Spinal cord (tissue), 10 donors: ENCODE data around the gene PAK6. TPM values are rescaled to one million over a fixed set of nuclear protein-coding genes. Genes with fewer than 3 reads are reported as not detected.

Source experiments
- DNase-seq, 6 donors: peaks; one replicate each; pipeline versions ENCODE4 v3.0.0 to v3.0.0-alpha.2; 2013 to 2015; ENCODE audit warnings: low spot score in 6 of 6, low read depth in 4 of 6
- H3K27ac ChIP-seq: one replicate; pipeline ENCODE4 v1.5.1; 2013; ENCODE audit warnings: low read depth, low read length, control low read depth
- H3K27me3 ChIP-seq: one replicate; pipeline ENCODE4 v1.6.1; 2013; ENCODE audit warnings: low read length; ENCODE audit not compliant: control insufficient read depth, insufficient read depth
- H3K36me3 ChIP-seq: one replicate; pipeline ENCODE4 v1.6.1; 2013; ENCODE audit warnings: low read length; ENCODE audit not compliant: control insufficient read depth, insufficient read depth
- H3K4me1 ChIP-seq: one replicate; pipeline ENCODE4 v1.6.1; 2013; ENCODE audit warnings: low read length; ENCODE audit not compliant: control insufficient read depth, insufficient read depth
- H3K4me3 ChIP-seq: one replicate; pipeline ENCODE4 v1.5.1; 2013; ENCODE audit warnings: low read depth, low read length, control low read depth
- H3K9me3 ChIP-seq: one replicate; pipeline ENCODE4 v1.6.1; 2013; ENCODE audit warnings: low read length; ENCODE audit not compliant: control insufficient read depth, insufficient read depth
- WGBS: methylation state at CpG from one replicate; pipeline ENCODE4 v1.1.5; 2013; ENCODE audit warnings: missing lambda C conversion rate; ENCODE audit not compliant: insufficient coverage; 5-methylcytosine and 5-hydroxymethylcytosine counted together
- polyA plus RNA-seq, 2 donors: library from polyadenylated mRNA; unstranded; fragments of 120-200 nt; gene quantifications; one replicate each; pipeline ENCODE4 v1.2.1, GENCODE V29; 2013; ENCODE audit not compliant: insufficient read length in 2 of 2
- total RNA-seq, 2 donors: library from RNA; depleted of rRNA in 1 of 2; stranded (reverse); fragments of 120-200 nt in 1 of 2; fragments of >200 nt in 1 of 2; gene quantifications; one replicate each; pipeline versions ENCODE4 v1.2.3 to v1.2.4, GENCODE V29; 2013 to 2014
- donor health status: healthy.

The PAK6 gene
- total and polyA plus RNA-seq, 4 donors, result 4.4 to 25.7 (median 15.3) TPM

- H3K4me3 ChIP-seq, result no peak overlapping the region
- no peak for DNase-seq
- no peak overlapping the region for H3K27ac ChIP-seq
- whole genome bisulfite sequencing, result 65% methylated on average over 7 of the region's 10 CpGs
- H3K4me1 ChIP-seq, result peaks cover 9% of the 10 kb centered on the region
- H3K27me3 ChIP-seq, result no peaks in the 10 kb centered on the region
- H3K36me3 ChIP-seq, result peaks cover 41% of the 10 kb centered on the region
- no peaks in the 10 kb centered on the region for H3K9me3 ChIP-seq
These were observed 26.5 kb downstream of the PAK6 start for GRCh38 chr15:40265355-40265754.

- no peaks in the 10 kb centered on the region for H3K9me3 ChIP-seq
- 91% methylated on average over 20 of the region's 20 CpGs for WGBS
- peaks cover 41% of the 10 kb centered on the region for H3K36me3 ChIP-seq
- DNase-seq, result no peak
- no peaks in the 10 kb centered on the region for H3K27me3 ChIP-seq
- H3K4me3 ChIP-seq, result no peak overlapping the region
- H3K4me1 ChIP-seq, result peaks cover 9% of the 10 kb centered on the region
- H3K27ac ChIP-seq, result no peak overlapping the region
These were observed 27.0 kb downstream of the PAK6 start for GRCh38 chr15:40265875-40266274.

- no peaks in the 10 kb centered on the region for H3K9me3 ChIP-seq
- DNase-seq, result no peak
- no peak overlapping the region for H3K27ac ChIP-seq
- H3K36me3 ChIP-seq, result peaks cover 50% of the 10 kb centered on the region
- peaks cover 9% of the 10 kb centered on the region for H3K4me1 ChIP-seq
- 39% methylated on average over 5 of the region's 7 CpGs for WGBS
- no peak overlapping the region for H3K4me3 ChIP-seq
- H3K27me3 ChIP-seq, result no peaks in the 10 kb centered on the region
These were observed 28.0 kb downstream of the PAK6 start for GRCh38 chr15:40266828-40267304.

- WGBS, result 53% methylated on average over 3 of the region's 4 CpGs
These were observed 28.8 kb downstream of the PAK6 start for GRCh38 chr15:40267670-40268069.

GRCh38 chr15:40269604-40270003 is 30.7 kb downstream of the PAK6 start:
- H3K4me3 ChIP-seq, result no peak overlapping the region
- H3K27me3 ChIP-seq, result no peaks in the 10 kb centered on the region
- H3K36me3 ChIP-seq, result peaks cover 75% of the 10 kb centered on the region
- no peak overlapping the region for H3K27ac ChIP-seq
- peaks cover 6% of the 10 kb centered on the region for H3K4me1 ChIP-seq
- 83% methylated on average over 4 of the region's 4 CpGs for WGBS
- no peaks in the 10 kb centered on the region for H3K9me3 ChIP-seq
- no peak for DNase-seq

More at GRCh38 chr15:40267670-40268069, 28.8 kb downstream of the PAK6 start:
- peaks cover 58% of the 10 kb centered on the region for H3K36me3 ChIP-seq
- H3K27ac ChIP-seq, result no peak overlapping the region
- no peak overlapping the region for H3K4me3 ChIP-seq
- no peaks in the 10 kb centered on the region for H3K9me3 ChIP-seq
- H3K4me1 ChIP-seq, result peaks cover 9% of the 10 kb centered on the region
- no peak for DNase-seq
- no peaks in the 10 kb centered on the region for H3K27me3 ChIP-seq

GRCh38 chr15:40270246-40270995 is 31.6 kb downstream of the PAK6 start:
- Histone ChIP-seq H3K27ac (no peak overlapping the region), H3K4me1 (peaks cover 3% of the 10 kb centered on the region), H3K27me3 (no peaks in the 10 kb centered on the region), H3K4me3 (no peak overlapping the region), H3K9me3 (no peaks in the 10 kb centered on the region), H3K36me3 (peaks cover 70% of the 10 kb centered on the region)
- WGBS, result 89% methylated on average over 10 of the region's 11 CpGs
- DNase-seq, result no peak

GRCh38 chr15:40271685-40272484 is 33.0 kb downstream of the PAK6 start:
- no peak overlapping the region for H3K27ac ChIP-seq
- H3K36me3 ChIP-seq, result peaks cover 60% of the 10 kb centered on the region
- no peak for DNase-seq
- WGBS, result 77% methylated on average over 24 of the region's 25 CpGs
- H3K4me3 ChIP-seq, result no peak overlapping the region
- H3K27me3 ChIP-seq, result no peaks in the 10 kb centered on the region
- H3K9me3 ChIP-seq, result no peaks in the 10 kb centered on the region
- no peaks in the 10 kb centered on the region for H3K4me1 ChIP-seq

- peaks cover 56% of the 10 kb centered on the region for H3K36me3 ChIP-seq
- no peaks in the 10 kb centered on the region for H3K4me1 ChIP-seq
- H3K27me3 ChIP-seq, result peaks cover 2% of the 10 kb centered on the region
- 79% methylated on average over 20 of the region's 20 CpGs for WGBS
- no peaks in the 10 kb centered on the region for H3K9me3 ChIP-seq
- no peak for DNase-seq
- H3K4me3 ChIP-seq, result no peak overlapping the region
- H3K27ac ChIP-seq, result no peak overlapping the region
These were observed 33.7 kb downstream of the PAK6 start for GRCh38 chr15:40272485-40273056.

GRCh38 chr15:40273428-40273827 is 34.6 kb downstream of the PAK6 start:
- 76% methylated on average over 9 of the region's 9 CpGs for WGBS
- Histone ChIP-seq H3K9me3 (no peaks in the 10 kb centered on the region), H3K27ac (no peak overlapping the region), H3K4me1 (peaks cover 3% of the 10 kb centered on the region), H3K27me3 (peaks cover 10% of the 10 kb centered on the region), H3K36me3 (peaks cover 53% of the 10 kb centered on the region), H3K4me3 (no peak overlapping the region)
- no peak for DNase-seq
